HepG2 (cell line): ENCODE results near the gene DNM3.

Experiments
- EHMT2 ChIP-seq: fragments of 200-600 bp; sonication (generic); IDR thresholded peaks from 2 replicates; pipeline ENCODE4 v1.7.0; 2017; ENCODE audit warnings: antibody characterized with exemption, low read depth, low read length, borderline replicate concordance
- SMARCE1 ChIP-seq: fragments of 450-650 bp; IDR thresholded peaks from 2 replicates; pipeline ENCODE4 v1.6.1; 2017; ENCODE audit warnings: borderline replicate concordance
- ZFP36 ChIP-seq: fragments of 150-350 bp; IDR thresholded peaks from 2 replicates; pipeline ENCODE4 v1.6.1; 2018; ENCODE audit warnings: borderline replicate concordance, low read length, low read depth; ENCODE audit not compliant: partially characterized antibody

DNA sequence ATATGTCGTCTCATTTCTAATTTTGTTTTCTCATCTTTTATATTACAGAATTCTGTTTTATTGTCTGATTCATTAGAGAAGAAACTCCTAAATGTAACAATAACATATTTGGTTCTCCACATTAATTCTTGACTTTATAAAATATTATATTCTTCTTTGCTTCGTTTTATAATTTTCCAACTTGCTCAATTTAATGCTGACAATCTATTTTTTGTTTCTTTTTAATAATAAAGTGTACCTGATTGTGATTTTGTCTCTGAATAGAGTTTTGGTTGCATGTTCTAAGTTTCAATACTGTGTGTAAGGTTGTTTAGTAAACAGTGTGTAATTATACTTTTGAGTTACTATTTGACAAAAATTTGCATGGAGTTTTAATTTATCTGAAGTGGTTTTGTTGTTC lies 448.1 kb downstream of the DNM3 start:
- TF ChIP-seq ZFP36 (no peak), EHMT2 (no peak), SMARCE1 (no peak)
